Trophoblast cell (in vitro differentiated cells and primary cell): ENCODE measurements around the gene PDE4D.

Experiments
- DNase-seq, 2 donors: peaks; one replicate each; pipeline ENCODE4 v3.0.0-alpha.2; 2016
- H2AFZ ChIP-seq: 2 replicates; pipeline ENCODE4 v1.6.1; 2013; ENCODE audit warnings: low read length, moderate library complexity, mild to moderate bottlenecking; ENCODE audit not compliant: insufficient read depth, poor library complexity
- H2AK5ac ChIP-seq: 2 replicates; pipeline ENCODE4 v1.6.1; 2013; ENCODE audit warnings: mild to moderate bottlenecking, low read length
- H2BK120ac ChIP-seq: 2 replicates; pipeline ENCODE4 v1.6.1; 2013; ENCODE audit warnings: low read length, mild to moderate bottlenecking, moderate library complexity; ENCODE audit not compliant: insufficient read depth, poor library complexity
- H2BK12ac ChIP-seq: 2 replicates; pipeline ENCODE4 v1.6.1; 2013; ENCODE audit warnings: mild to moderate bottlenecking, low read length, moderate library complexity
- H2BK5ac ChIP-seq: 2 replicates; pipeline ENCODE4 v1.6.1; 2013; ENCODE audit warnings: low read length, low read depth, moderate library complexity, mild to moderate bottlenecking; ENCODE audit not compliant: poor library complexity
- H3K14ac ChIP-seq: 2 replicates; pipeline ENCODE4 v1.6.1; 2013; ENCODE audit warnings: mild to moderate bottlenecking, low read length
- H3K18ac ChIP-seq: 2 replicates; pipeline ENCODE4 v1.6.1; 2013; ENCODE audit warnings: mild to moderate bottlenecking, low read length
- H3K23ac ChIP-seq: 2 replicates; pipeline ENCODE4 v1.6.1; 2013; ENCODE audit warnings: low read length
- H3K27ac ChIP-seq: 2 replicates; pipeline ENCODE4 v1.5.1; 2013; ENCODE audit warnings: low read depth, mild to moderate bottlenecking, inconsistent platforms, low read length, moderate library complexity
- H3K27me3 ChIP-seq: 2 replicates; pipeline ENCODE4 v1.6.1; 2013; ENCODE audit warnings: inconsistent platforms, mild to moderate bottlenecking, low read length, moderate library complexity; ENCODE audit not compliant: insufficient read depth
- H3K36me3 ChIP-seq, 2 experiments: 1 replicate in 1 of 2; 2 replicates in 1 of 2; pipeline ENCODE4 v1.6.1; 2013; ENCODE audit warnings: low read length in 2 of 2, mild to moderate bottlenecking in 2 of 2, moderate library complexity in 1 of 2; ENCODE audit not compliant: insufficient read depth in 2 of 2, control insufficient read depth in 1 of 2
- H3K4ac ChIP-seq: 2 replicates; pipeline ENCODE4 v1.6.1; 2013; ENCODE audit warnings: low read depth, mild to moderate bottlenecking, low read length, moderate library complexity
- H3K4me1 ChIP-seq, 2 experiments: 1 replicate in 1 of 2; 2 replicates in 1 of 2; pipeline ENCODE4 v1.6.1; 2013; ENCODE audit warnings: low read length in 2 of 2, mild to moderate bottlenecking in 2 of 2, moderate library complexity in 1 of 2; ENCODE audit not compliant: insufficient read depth in 2 of 2, control insufficient read depth in 1 of 2
- H3K4me2 ChIP-seq: 2 replicates; pipeline ENCODE4 v1.6.1; 2013; ENCODE audit warnings: inconsistent platforms, mild to moderate bottlenecking, low read length, moderate library complexity
- H3K4me3 ChIP-seq: 2 replicates; pipeline ENCODE4 v1.5.1; 2013; ENCODE audit warnings: mild to moderate bottlenecking, low read depth, low read length, inconsistent platforms
- H3K79me1 ChIP-seq: one replicate; pipeline ENCODE4 v1.6.1; 2013; ENCODE audit warnings: low read length
- H3K79me2 ChIP-seq: 2 replicates; pipeline ENCODE4 v1.6.1; 2013; ENCODE audit warnings: low read length, mild to moderate bottlenecking; ENCODE audit not compliant: control insufficient read depth, insufficient read depth, poor library complexity
- H3K9ac ChIP-seq: 2 replicates; pipeline ENCODE4 v1.6.1; 2013; ENCODE audit warnings: mild to moderate bottlenecking, low read length
- H3K9me3 ChIP-seq: 2 replicates; pipeline ENCODE4 v1.6.1; 2013; ENCODE audit warnings: low read depth, mild to moderate bottlenecking, control low read depth, inconsistent platforms, low read length; ENCODE audit not compliant: insufficient read depth
- H4K12ac ChIP-seq: 2 replicates; pipeline ENCODE4 v1.6.1; 2013; ENCODE audit warnings: low read depth, mild to moderate bottlenecking, low read length, moderate library complexity
- H4K8ac ChIP-seq: 2 replicates; pipeline ENCODE4 v1.6.1; 2013; ENCODE audit warnings: low read depth, mild to moderate bottlenecking, low read length, moderate library complexity
- H4K91ac ChIP-seq: one replicate; pipeline ENCODE4 v1.6.1; 2013; ENCODE audit warnings: low read depth, mild to moderate bottlenecking, low read length, moderate library complexity
- WGBS: extraction: QIAGEN DNeasy Blood & Tissue Kit; methylation state at CpG from one replicate; pipeline ENCODE4 v1.1.7; 2013; ENCODE audit warnings: missing lambda C conversion rate; ENCODE audit not compliant: insufficient read length, insufficient coverage; ENCODE audit errors: extremely low coverage; 5-methylcytosine and 5-hydroxymethylcytosine counted together

The PDE4D gene

DNA sequence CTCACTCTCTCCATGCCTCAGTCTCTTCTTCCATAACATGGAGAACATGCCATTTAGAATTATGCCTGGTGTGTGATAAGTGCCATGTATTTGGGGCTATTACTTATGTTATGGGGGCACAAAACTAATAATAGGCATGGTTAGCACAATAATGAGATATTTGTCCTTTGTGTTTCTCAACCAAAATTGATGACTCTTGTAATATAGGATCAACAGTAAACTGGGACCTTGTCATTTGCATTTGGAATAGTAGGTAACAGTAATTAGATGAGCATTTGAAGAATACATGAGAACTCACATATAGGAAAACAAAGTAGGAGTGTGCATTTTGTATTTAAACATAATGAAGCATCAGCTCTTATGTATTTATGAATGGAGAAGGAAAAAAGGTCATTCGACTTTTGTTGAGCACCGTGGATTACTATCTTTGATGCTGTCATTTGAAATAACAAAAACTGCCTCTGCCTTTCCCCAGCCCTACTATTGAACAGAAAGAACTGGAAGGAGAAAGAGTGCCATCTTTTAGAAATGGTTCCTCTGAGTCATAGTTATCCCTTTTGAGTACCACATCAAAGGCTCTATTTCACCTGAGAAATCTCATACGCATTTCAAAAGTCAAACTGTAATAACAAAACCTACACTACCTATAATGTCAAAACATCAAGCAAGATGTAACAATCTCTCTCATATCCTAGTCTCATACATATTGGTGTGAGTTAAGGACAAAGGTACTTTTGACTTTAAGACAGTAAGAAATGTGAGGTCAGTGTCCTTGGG is 655.2 kb downstream of the PDE4D start:
- Histone ChIP-seq H2BK12ac (no peak overlapping the region), H3K9ac (no peak overlapping the region), H3K79me1 (no peaks in the 10 kb centered on the region), H3K36me3 (no peaks in the 10 kb centered on the region), H2BK120ac (no peak overlapping the region), H3K4ac (no peak overlapping the region), H3K4me3 (no peak overlapping the region), H3K27ac (no peak overlapping the region), H3K9me3 (no peaks in the 10 kb centered on the region), H3K4me2 (no peak overlapping the region), H4K91ac (no peak overlapping the region), H3K23ac (no peak overlapping the region), H3K79me2 (no peaks in the 10 kb centered on the region), H3K4me1 (no peaks in the 10 kb centered on the region), H2AFZ (no peak overlapping the region), H3K27me3 (no peaks in the 10 kb centered on the region), H3K14ac (no peak overlapping the region), H2AK5ac (no peak overlapping the region), H3K18ac (no peak overlapping the region), H4K8ac (no peak overlapping the region), H2BK5ac (no peak overlapping the region), H4K12ac (no peak overlapping the region)
- WGBS = no CpG with 5 or more reads among the region's 3 CpGs
- DNase-seq = no peak

DNA sequence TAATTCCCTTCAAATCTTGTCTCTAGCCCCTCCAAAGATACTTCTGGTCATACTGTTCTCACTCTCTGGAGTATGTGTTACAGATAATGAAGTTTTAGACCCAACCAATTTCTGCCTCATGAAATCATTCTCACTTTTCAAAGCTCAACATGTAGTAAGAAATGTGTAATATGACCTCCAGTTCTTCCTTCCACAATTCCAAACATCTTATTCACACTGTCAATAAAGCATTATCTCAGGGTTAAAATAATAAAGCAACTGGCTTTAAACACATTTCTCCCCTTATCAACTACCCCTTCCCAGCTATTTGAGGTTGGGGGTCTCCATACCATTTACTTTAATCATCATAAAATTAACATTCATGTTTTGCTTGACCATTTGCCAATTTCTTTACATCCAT is 656.5 kb downstream of the PDE4D start:
- Histone ChIP-seq H3K27ac (no peak overlapping the region), H3K36me3 (no peaks in the 10 kb centered on the region), H3K4me2 (no peak overlapping the region), H3K14ac (no peak overlapping the region), H2BK12ac (no peak overlapping the region), H3K4me1 (no peaks in the 10 kb centered on the region), H3K4me3 (no peak overlapping the region), H3K79me1 (no peaks in the 10 kb centered on the region), H3K27me3 (no peaks in the 10 kb centered on the region), H3K23ac (no peak overlapping the region), H3K18ac (no peak overlapping the region), H4K91ac (no peak overlapping the region), H3K9me3 (no peaks in the 10 kb centered on the region), H3K9ac (no peak overlapping the region), H4K12ac (no peak overlapping the region), H3K79me2 (no peaks in the 10 kb centered on the region), H2AFZ (no peak overlapping the region), H2AK5ac (no peak overlapping the region), H4K8ac (no peak overlapping the region), H3K4ac (no peak overlapping the region), H2BK120ac (no peak overlapping the region), H2BK5ac (no peak overlapping the region)
- no peak for DNase-seq

DNA sequence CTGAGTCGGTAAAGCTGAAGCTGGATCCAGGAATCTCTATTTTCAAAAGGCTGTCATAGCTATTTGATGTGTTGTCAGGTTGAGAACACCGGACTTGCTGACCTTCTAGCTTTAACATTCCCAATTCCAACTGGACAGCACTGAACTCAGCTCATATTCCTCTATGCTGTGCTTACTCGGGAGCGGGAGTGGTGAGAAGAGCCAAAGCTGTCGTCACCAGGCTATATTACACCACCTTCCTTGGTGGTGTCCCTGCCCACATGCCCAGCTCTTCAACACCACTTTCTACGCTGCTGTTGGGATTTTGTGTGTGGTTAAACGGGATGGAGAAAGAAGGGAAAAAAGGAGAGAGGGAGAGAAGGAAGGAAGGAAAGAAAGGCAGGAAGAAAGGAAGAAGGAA is 657.1 kb downstream of the PDE4D start:
- DNase-seq = no peak
- no peak overlapping the region for H4K12ac ChIP-seq
- H3K9ac ChIP-seq = no peak overlapping the region
- no peaks in the 10 kb centered on the region for H3K36me3 ChIP-seq
- H2BK120ac ChIP-seq = no peak overlapping the region
- H2BK12ac ChIP-seq = no peak overlapping the region
- no peak overlapping the region for H2AFZ ChIP-seq
- H2AK5ac ChIP-seq = no peak overlapping the region
- H3K18ac ChIP-seq = no peak overlapping the region
- no peak overlapping the region for H4K8ac ChIP-seq
- H3K4me1 ChIP-seq = no peaks in the 10 kb centered on the region
- no peaks in the 10 kb centered on the region for H3K79me1 ChIP-seq
- WGBS = 100% methylated on average over 1 of the region's 7 CpGs
- H2BK5ac ChIP-seq = no peak overlapping the region
- no peak overlapping the region for H3K4me2 ChIP-seq
- H3K27ac ChIP-seq = no peak overlapping the region
- no peak overlapping the region for H3K4me3 ChIP-seq
- H3K79me2 ChIP-seq = no peaks in the 10 kb centered on the region
- H3K23ac ChIP-seq = no peak overlapping the region
- H3K4ac ChIP-seq = no peak overlapping the region
- no peak overlapping the region for H4K91ac ChIP-seq
- no peaks in the 10 kb centered on the region for H3K27me3 ChIP-seq
- H3K9me3 ChIP-seq = no peaks in the 10 kb centered on the region
- no peak overlapping the region for H3K14ac ChIP-seq

DNA sequence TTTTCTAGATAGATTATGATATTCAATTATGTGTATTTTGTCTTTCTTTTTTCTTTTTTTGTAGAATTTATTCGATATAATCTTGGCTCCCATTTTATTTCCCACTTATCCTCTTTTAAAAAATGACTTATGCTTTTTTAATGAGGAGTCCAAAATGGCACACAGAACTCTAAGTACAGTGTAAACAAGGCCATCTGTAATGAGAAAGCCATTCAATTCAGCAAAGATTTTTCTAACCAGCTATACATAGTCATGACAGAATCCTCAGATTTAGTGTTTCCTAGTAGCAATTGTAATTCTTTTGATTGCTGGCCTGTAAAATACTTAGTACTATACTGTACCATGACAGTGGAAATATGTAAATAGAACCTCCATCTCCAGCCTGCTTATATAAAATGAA is 659.3 kb downstream of the PDE4D start:
- Histone ChIP-seq H3K14ac (no peak overlapping the region), H3K27me3 (no peaks in the 10 kb centered on the region), H2BK5ac (no peak overlapping the region), H3K9me3 (no peaks in the 10 kb centered on the region), H4K91ac (no peak overlapping the region), H3K79me1 (no peaks in the 10 kb centered on the region), H3K27ac (no peak overlapping the region), H4K8ac (no peak overlapping the region), H3K36me3 (no peaks in the 10 kb centered on the region), H3K79me2 (no peaks in the 10 kb centered on the region), H2AK5ac (no peak overlapping the region), H3K4me1 (no peaks in the 10 kb centered on the region), H3K18ac (no peak overlapping the region), H3K9ac (no peak overlapping the region), H3K4me3 (no peak overlapping the region), H3K4ac (no peak overlapping the region), H4K12ac (no peak overlapping the region), H2BK120ac (no peak overlapping the region), H2BK12ac (no peak overlapping the region), H3K23ac (no peak overlapping the region), H3K4me2 (no peak overlapping the region), H2AFZ (no peak overlapping the region)
- WGBS = no CpG with 5 or more reads among the region's 1 CpG
- no peak for DNase-seq
